ENCODE data around the gene CHMP4B. TPM values are rescaled to one million over a fixed set of nuclear protein-coding genes. Genes with fewer than 3 reads are reported as not detected.

Gene CHMP4B
- total and polyA plus RNA-seq, 2 experiments from 2014 or later = 5.5 to 48.2 TPM

DNA sequence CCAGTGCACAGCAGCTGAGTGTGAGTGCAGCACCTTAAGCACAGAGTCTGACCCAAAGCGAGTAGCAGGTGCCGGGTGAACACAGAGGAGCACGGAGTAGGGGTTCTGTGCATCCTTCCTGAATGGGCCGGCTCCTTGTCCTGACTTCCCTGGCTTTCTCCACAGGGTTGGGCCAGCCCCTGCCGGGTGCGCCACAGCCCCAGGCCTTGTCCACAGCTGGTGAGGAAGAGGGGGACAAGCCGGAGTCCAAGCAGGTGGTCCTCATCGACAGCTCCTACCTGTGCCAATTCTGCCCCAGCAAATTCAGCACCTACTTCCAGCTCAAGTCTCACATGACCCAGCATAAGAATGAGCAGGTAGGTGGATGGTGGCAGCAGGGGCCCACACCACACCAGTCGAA lies 44.5 kb upstream of the CHMP4B start:
- no peak for TF ChIP-seq EZH2phosphoT487 (IDR thresholded peaks at IDR 0.05; ENCODE audit: insufficient read depth, low read depth)
- no peaks in the 10 kb centered on the region for H3K9me2 ChIP-seq (ENCODE audit: insufficient read depth)
- H2AFZ ChIP-seq = no peak overlapping the region
- H3K36me3 ChIP-seq (ENCODE audit: low read depth) = no peaks in the 10 kb centered on the region; the same call in 1 of the 2 replicates
- H3K27me3 ChIP-seq (replicated peaks; ENCODE audit: insufficient read depth) = no peaks in the 10 kb centered on the region
- no peak overlapping the region for H3K4me2 ChIP-seq (ENCODE audit: unreplicated experiment)
- no peak for DNase-seq
- WGBS, 2 experiments (ENCODE audit: low coverage in 1 of 2, low lambda C conversion rate in 2 of 2, missing lambda C conversion rate in 2 of 2) = 87 to 95% methylated on average over 9 of the region's 9 CpGs
- no peak overlapping the region for H3K27ac ChIP-seq
- no peaks in the 10 kb centered on the region for H4K20me1 ChIP-seq (ENCODE audit: insufficient read depth)
- no peak overlapping the region for H3K4me3 ChIP-seq
- H3K9me3 ChIP-seq (ENCODE audit: low read depth) = no peaks in the 10 kb centered on the region
- in situ Hi-C loops (cut with MboI) = no loop called here
- no peaks in the 10 kb centered on the region for H3F3A ChIP-seq (ENCODE audit: insufficient read depth)
- no peaks in the 10 kb centered on the region for H3K79me2 ChIP-seq (ENCODE audit: insufficient read depth)
- no peak overlapping the region for H3K9ac ChIP-seq
- H3K4me1 ChIP-seq (ENCODE audit: insufficient read depth) = no peaks in the 10 kb centered on the region

GRCh38 chr20:33767777-33768138 lies 43.4 kb upstream of the CHMP4B start:
- Histone ChIP-seq H3K79me2 (ENCODE audit: insufficient read depth) (no peaks in the 10 kb centered on the region), H3K4me3 (no peak overlapping the region), H3K4me1 (ENCODE audit: insufficient read depth) (no peaks in the 10 kb centered on the region), H3K9me3 (ENCODE audit: low read depth) (no peaks in the 10 kb centered on the region), H3K9me2 (ENCODE audit: insufficient read depth) (no peaks in the 10 kb centered on the region), H3K9ac (no peak overlapping the region), H3K4me2 (ENCODE audit: unreplicated experiment) (no peak overlapping the region), H3F3A (ENCODE audit: insufficient read depth) (no peaks in the 10 kb centered on the region), H3K27ac (no peak overlapping the region), H3K36me3 (ENCODE audit: low read depth) (no peaks in the 10 kb centered on the region; the same call in 1 of the 2 replicates), H3K27me3 (replicated peaks; ENCODE audit: insufficient read depth) (no peaks in the 10 kb centered on the region), H4K20me1 (ENCODE audit: insufficient read depth) (no peaks in the 10 kb centered on the region), H2AFZ (no peak overlapping the region)
- 78 to 80% methylated on average over 2 of the region's 2 CpGs for WGBS, 2 experiments (ENCODE audit: low coverage in 1 of 2, low lambda C conversion rate in 2 of 2, missing lambda C conversion rate in 2 of 2)
- in situ Hi-C loops (cut with MboI) = no loop called here
- no peak for DNase-seq
- TF ChIP-seq EZH2 (IDR thresholded peaks at IDR 0.05; ENCODE audit: insufficient read depth, poor library complexity, severe bottlenecking) = no peak
- no peak for TF ChIP-seq EZH2phosphoT487 (IDR thresholded peaks at IDR 0.05; ENCODE audit: insufficient read depth, low read depth)

- TF ChIP-seq EZH2phosphoT487 (IDR thresholded peaks at IDR 0.05; ENCODE audit: insufficient read depth, low read depth) = no peak
- TF ChIP-seq EZH2 (IDR thresholded peaks at IDR 0.05; ENCODE audit: insufficient read depth, poor library complexity, severe bottlenecking) = no peak
- Histone ChIP-seq H3K4me3 (no peak overlapping the region), H3K27me3 (replicated peaks; ENCODE audit: insufficient read depth) (no peaks in the 10 kb centered on the region), H3K4me2 (ENCODE audit: unreplicated experiment) (no peak overlapping the region), H3K4me1 (ENCODE audit: insufficient read depth) (no peaks in the 10 kb centered on the region), H4K20me1 (ENCODE audit: insufficient read depth) (no peaks in the 10 kb centered on the region), H3K9ac (no peak overlapping the region), H2AFZ (no peak overlapping the region), H3K27ac (no peak overlapping the region), H3K36me3 (ENCODE audit: low read depth) (no peaks in the 10 kb centered on the region; the same call in 1 of the 2 replicates), H3K9me3 (ENCODE audit: low read depth) (no peaks in the 10 kb centered on the region), H3K79me2 (ENCODE audit: insufficient read depth) (no peaks in the 10 kb centered on the region), H3K9me2 (ENCODE audit: insufficient read depth) (no peaks in the 10 kb centered on the region), H3F3A (ENCODE audit: insufficient read depth) (no peaks in the 10 kb centered on the region)
- WGBS, 2 experiments (ENCODE audit: low coverage in 1 of 2, low lambda C conversion rate in 2 of 2, missing lambda C conversion rate in 2 of 2) = 90 to 91% methylated on average over 3 to 4 of the region's 4 CpGs
- no peak for DNase-seq
- in situ Hi-C loops (cut with MboI) = no loop called here
These were observed 42.1 kb upstream of the CHMP4B start for GRCh38 chr20:33769043-33769442.

GRCh38 chr20:33770005-33770404 lies 41.1 kb upstream of the CHMP4B start:
- DNase-seq = no peak
- Histone ChIP-seq H3K27ac (no peak overlapping the region), H3K9me3 (ENCODE audit: low read depth) (no peaks in the 10 kb centered on the region), H3K4me3 (no peak overlapping the region), H3K4me1 (ENCODE audit: insufficient read depth) (no peaks in the 10 kb centered on the region), H3K9ac (no peak overlapping the region), H3K4me2 (ENCODE audit: unreplicated experiment) (no peak overlapping the region), H2AFZ (no peak overlapping the region), H3K27me3 (replicated peaks; ENCODE audit: insufficient read depth) (no peaks in the 10 kb centered on the region), H3F3A (ENCODE audit: insufficient read depth) (no peaks in the 10 kb centered on the region), H4K20me1 (ENCODE audit: insufficient read depth) (no peaks in the 10 kb centered on the region), H3K9me2 (ENCODE audit: insufficient read depth) (no peaks in the 10 kb centered on the region), H3K79me2 (ENCODE audit: insufficient read depth) (no peaks in the 10 kb centered on the region), H3K36me3 (ENCODE audit: low read depth) (no peaks in the 10 kb centered on the region; the same call in 1 of the 2 replicates)
- TF ChIP-seq EZH2phosphoT487 (IDR thresholded peaks at IDR 0.05; ENCODE audit: insufficient read depth, low read depth) (no peak), EZH2 (IDR thresholded peaks at IDR 0.05; ENCODE audit: insufficient read depth, poor library complexity, severe bottlenecking) (no peak)
- WGBS, 2 experiments (ENCODE audit: low coverage in 1 of 2, low lambda C conversion rate in 2 of 2, missing lambda C conversion rate in 2 of 2) = 86 to 93% methylated on average over 10 of the region's 10 CpGs
- in situ Hi-C loops (cut with MboI) = no loop called here

DNA sequence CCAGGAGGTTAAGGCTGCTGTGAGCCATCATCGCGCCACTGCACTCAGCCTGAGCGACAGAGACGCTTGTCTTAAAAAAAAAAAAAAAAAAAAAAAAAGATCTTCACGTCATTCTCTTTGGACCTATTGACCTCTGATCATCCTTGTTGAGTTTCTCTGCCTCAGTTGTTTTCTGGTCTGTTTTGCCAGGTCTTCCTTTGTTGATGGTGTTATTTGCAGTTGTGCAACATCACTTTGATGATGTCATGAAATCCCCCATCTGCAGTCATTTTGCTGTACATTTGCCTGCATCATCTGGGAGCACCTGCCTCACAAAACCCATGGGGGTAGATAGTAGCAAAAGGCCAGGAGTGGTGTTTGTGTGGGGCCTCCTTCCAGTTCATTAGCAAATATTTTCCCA lies 39.2 kb upstream of the CHMP4B start:
- no peak for DNase-seq
- Histone ChIP-seq H2AFZ (no peak overlapping the region), H3K9ac (no peak overlapping the region), H3K27ac (no peak overlapping the region), H3F3A (ENCODE audit: insufficient read depth) (no peaks in the 10 kb centered on the region), H3K4me2 (ENCODE audit: unreplicated experiment) (no peak overlapping the region), H3K9me2 (ENCODE audit: insufficient read depth) (no peaks in the 10 kb centered on the region), H3K4me1 (ENCODE audit: insufficient read depth) (no peaks in the 10 kb centered on the region), H3K79me2 (ENCODE audit: insufficient read depth) (no peaks in the 10 kb centered on the region), H3K9me3 (ENCODE audit: low read depth) (no peaks in the 10 kb centered on the region), H3K36me3 (ENCODE audit: low read depth) (no peaks in the 10 kb centered on the region; the same call in 1 of the 2 replicates), H3K27me3 (replicated peaks; ENCODE audit: insufficient read depth) (no peaks in the 10 kb centered on the region), H3K4me3 (no peak overlapping the region), H4K20me1 (ENCODE audit: insufficient read depth) (no peaks in the 10 kb centered on the region)
- in situ Hi-C loops (cut with MboI) = no loop called here
- no peak for TF ChIP-seq EZH2phosphoT487 (IDR thresholded peaks at IDR 0.05; ENCODE audit: insufficient read depth, low read depth)
- no peak for TF ChIP-seq EZH2 (IDR thresholded peaks at IDR 0.05; ENCODE audit: insufficient read depth, poor library complexity, severe bottlenecking)
- WGBS, 2 experiments (ENCODE audit: low coverage in 1 of 2, low lambda C conversion rate in 2 of 2, missing lambda C conversion rate in 2 of 2) = 97% methylated on average over 5 of the region's 5 CpGs
